CD14-positive monocyte (primary cell): ENCODE data around the gene TBC1D5. TPM values are rescaled to one million over a fixed set of nuclear protein-coding genes. Genes with fewer than 3 reads are reported as not detected.

Experiments used
- DNase-seq, 3 donors: peaks; one replicate each; pipeline ENCODE4 v3.0.0-alpha.2; 2011 to 2022
- H2AFZ ChIP-seq: 2 replicates; pipeline ENCODE4 v1.6.0; 2012; ENCODE audit warnings: mild to moderate bottlenecking, low read depth, low read length, inconsistent platforms; ENCODE audit not compliant: insufficient read depth, poor library complexity, severe bottlenecking
- H3K27ac ChIP-seq, 2 donors: 1 replicate in 1 of 2; 2 replicates in 1 of 2; pipeline ENCODE4 v1.5.1; 2012 to 2013; ENCODE audit warnings: low read length in 2 of 2, control low read depth in 1 of 2, inconsistent platforms in 1 of 2, low read depth in 1 of 2, mild to moderate bottlenecking in 1 of 2
- H3K27me3 ChIP-seq, 2 donors: one replicate each; pipeline versions ENCODE4 v1.6.0 to v1.6.1; 2011 to 2013; ENCODE audit warnings: low read length in 2 of 2; ENCODE audit not compliant: control insufficient read depth in 2 of 2, insufficient read depth in 2 of 2
- H3K36me3 ChIP-seq, 2 donors: replicated peaks in 1 of 2; 1 replicate in 1 of 2; 2 replicates in 1 of 2; pipeline versions ENCODE4 v1.5.1 to v1.6.1; 2012 to 2013; ENCODE audit warnings: low read length in 2 of 2, control low read depth in 1 of 2, inconsistent platforms in 1 of 2, mild to moderate bottlenecking in 1 of 2; ENCODE audit not compliant: insufficient read depth in 2 of 2, control insufficient read depth in 1 of 2
- H3K4me1 ChIP-seq, 2 donors: 1 replicate in 1 of 2; 2 replicates in 1 of 2; pipeline versions ENCODE4 v1.5.1 to v1.6.1; 2012 to 2013; ENCODE audit warnings: low read length in 2 of 2, control low read depth in 1 of 2, inconsistent platforms in 1 of 2, mild to moderate bottlenecking in 1 of 2, moderate library complexity in 1 of 2; ENCODE audit not compliant: insufficient read depth in 2 of 2, control insufficient read depth in 1 of 2
- H3K4me2 ChIP-seq: replicated peaks from 2 replicates; pipeline ENCODE3; 2012; ENCODE audit warnings: low read length, moderate library complexity, mild to moderate bottlenecking; ENCODE audit not compliant: poor library complexity, severe bottlenecking; ENCODE audit errors: extremely low read depth
- H3K4me3 ChIP-seq, 3 experiments: fragments of 200-600 bp in 1 of 3; sonication (generic) in 1 of 3; replicated peaks in 1 of 3; 1 replicate in 2 of 3; 2 replicates in 1 of 3; pipeline ENCODE4 v1.5.1; 2011 to 2013; ENCODE audit warnings: low read length in 3 of 3, mild to moderate bottlenecking in 3 of 3, control low read depth in 2 of 3, low read depth in 2 of 3, inconsistent platforms in 1 of 3, moderate library complexity in 1 of 3
- H3K79me2 ChIP-seq: 2 replicates; pipeline ENCODE4 v1.6.0; 2012; ENCODE audit warnings: mild to moderate bottlenecking, control low read depth, inconsistent platforms, low read length, moderate library complexity; ENCODE audit not compliant: insufficient read depth
- H3K9ac ChIP-seq: 2 replicates; pipeline ENCODE4 v1.6.0; 2017; ENCODE audit warnings: low read length, mild to moderate bottlenecking; ENCODE audit not compliant: insufficient read depth, poor library complexity, severe bottlenecking
- H3K9me3 ChIP-seq, 2 donors: replicated peaks in 1 of 2; 1 replicate in 1 of 2; 2 replicates in 1 of 2; pipeline versions ENCODE4 v1.5.1 to v1.6.1; 2012 to 2013; ENCODE audit warnings: low read length in 2 of 2, control low read depth in 1 of 2; ENCODE audit not compliant: control insufficient read depth in 1 of 2, insufficient read depth in 1 of 2
- H4K20me1 ChIP-seq: 2 replicates; pipeline ENCODE4 v1.6.0; 2012; ENCODE audit warnings: mild to moderate bottlenecking, low read length, control low read depth, moderate library complexity; ENCODE audit not compliant: insufficient read depth
- H3K27ac Mint-ChIP-seq, 7 donors: one replicate each; pipeline ENCODE4 v1.8.0; 2020; ENCODE audit warnings: mild to moderate bottlenecking in 7 of 7, mixed read lengths in 7 of 7, moderate library complexity in 6 of 7, inconsistent platforms in 2 of 7
- H3K27me3 Mint-ChIP-seq, 3 donors: one replicate each; pipeline ENCODE4 v1.8.0; 2021 to 2022; ENCODE audit warnings: low read depth in 3 of 3, mild to moderate bottlenecking in 3 of 3, mixed read lengths in 3 of 3, moderate library complexity in 3 of 3, inconsistent platforms in 1 of 3
- H3K36me3 Mint-ChIP-seq, 2 donors: one replicate each; pipeline ENCODE4 v1.8.0; 2020; ENCODE audit warnings: mixed read lengths in 2 of 2, inconsistent platforms in 1 of 2, mild to moderate bottlenecking in 1 of 2
- H3K4me1 Mint-ChIP-seq: one replicate; pipeline ENCODE4 v1.8.0; 2020; ENCODE audit warnings: mild to moderate bottlenecking, mixed read lengths
- H3K4me3 Mint-ChIP-seq, 2 donors: one replicate each; pipeline ENCODE4 v1.8.0; 2020; ENCODE audit warnings: mild to moderate bottlenecking in 2 of 2, mixed read lengths in 2 of 2, moderate library complexity in 1 of 2
- H3K9me3 Mint-ChIP-seq, 7 donors: one replicate each; pipeline ENCODE4 v1.8.0; 2020 to 2022; ENCODE audit warnings: mixed read lengths in 7 of 7, mild to moderate bottlenecking in 6 of 7, moderate library complexity in 6 of 7, inconsistent platforms in 2 of 7
- CTCF ChIP-seq: fragments of 200-600 bp; IDR thresholded peaks from one replicate; pipeline ENCODE4 v1.8.0; 2022; ENCODE audit warnings: antibody characterized with exemption, mild to moderate bottlenecking
- WGBS: methylation state at CpG from one replicate; pipeline ENCODE4 v1.1.5; 2013; ENCODE audit warnings: missing lambda C conversion rate; ENCODE audit not compliant: insufficient coverage; 5-methylcytosine and 5-hydroxymethylcytosine counted together
- intact Hi-C, 2 donors: fragments of 100-400 bp; cut with micrococcal nuclease; formaldehyde crosslinking; loops; one replicate each; pipeline versions ENCODE4 v1.15.0 to v1.15.1; 2023
- polyA plus RNA-seq, 3 donors: library from polyadenylated mRNA; depleted of rRNA in 1 of 3; unstranded in 2 of 3; stranded (reverse) in 1 of 3; fragments of 300-500 nt in 2 of 3; fragments of >200 nt in 1 of 3; fragmentation: Illumina TruSeq in 2 of 3; gene quantifications; 1 replicate in 2 of 3; 2 replicates in 1 of 3; pipeline ENCODE4 v1.2.3, GENCODE V29; 2012 to 2021

The TBC1D5 gene
- polyA plus RNA-seq, 3 donors, result 17.6 to 35.3 (median 21.0) TPM

GRCh38 chr3:17625133-17625532 lies 117.3 kb downstream of the TBC1D5 start:
- no peak overlapping the region for H3K9ac ChIP-seq
- no peak overlapping the region for H2AFZ ChIP-seq
- Mint-ChIP-seq H3K27ac (no peak overlapping the region), H3K9me3 (no peaks in the 10 kb centered on the region), H3K4me3 (no peak overlapping the region), H3K4me1 (peaks cover 22% of the 10 kb centered on the region), H3K27me3 (peaks cover 0 to 2% (median 0%) of the 10 kb centered on the region in 3 donors), H3K36me3 (peaks cover 8 to 25% of the 10 kb centered on the region in 2 donors)
- H3K36me3 ChIP-seq, result peaks cover 0 to 32% of the 10 kb centered on the region in 2 donors
- peaks cover 7 to 22% of the 10 kb centered on the region in 2 donors for H3K4me1 ChIP-seq
- H3K4me2 ChIP-seq, result no peak overlapping the region
- H3K4me3 ChIP-seq, result no peak overlapping the region
- intact Hi-C loops, result no loop called here
- TF ChIP-seq CTCF, result no peak
- DNase-seq, result no peak
- WGBS, result no CpG with 5 or more reads among the region's 2 CpGs
- no peaks in the 10 kb centered on the region for H3K9me3 ChIP-seq
- H4K20me1 ChIP-seq, result no peaks in the 10 kb centered on the region
- H3K27me3 ChIP-seq, result no peaks in the 10 kb centered on the region
- no peak overlapping the region for H3K27ac ChIP-seq
- peaks cover 16% of the 10 kb centered on the region for H3K79me2 ChIP-seq

DNA sequence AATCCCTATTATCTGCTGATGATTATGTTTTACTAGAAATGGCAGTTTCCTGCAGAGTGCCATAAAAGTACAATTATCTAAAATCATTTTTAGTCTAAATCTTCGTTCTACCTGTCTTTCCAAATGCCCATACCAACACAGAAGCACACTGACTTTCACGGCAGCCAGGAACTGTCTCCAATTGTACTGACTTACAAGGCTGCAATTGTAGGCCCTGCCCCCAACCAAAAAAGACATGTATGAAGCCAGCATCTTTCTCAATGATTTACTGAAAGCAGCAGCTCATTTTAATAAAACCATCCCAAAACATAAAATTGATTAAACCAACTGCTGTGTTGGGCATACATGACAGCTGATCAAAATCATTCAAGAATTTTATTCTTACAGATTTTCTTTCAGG lies 119.0 kb downstream of the TBC1D5 start:
- peaks cover 7 to 16% of the 10 kb centered on the region in 2 donors for H3K4me1 ChIP-seq
- no peak for DNase-seq
- no peaks in the 10 kb centered on the region for H4K20me1 ChIP-seq
- no peak overlapping the region for H3K4me3 ChIP-seq
- WGBS, result 92% methylated on average over 1 of the region's 2 CpGs
- Mint-ChIP-seq H3K27me3 (peaks cover 0 to 2% (median 0%) of the 10 kb centered on the region in 3 donors), H3K4me3 (no peak overlapping the region), H3K4me1 (peaks cover 17% of the 10 kb centered on the region), H3K27ac (no peak overlapping the region), H3K36me3 (peaks cover 15 to 37% of the 10 kb centered on the region in 2 donors), H3K9me3 (peaks cover 0 to 4% (median 2%) of the 10 kb centered on the region in 7 donors)
- peaks cover 0 to 2% of the 10 kb centered on the region in 2 donors for H3K9me3 ChIP-seq
- H3K27me3 ChIP-seq, result no peaks in the 10 kb centered on the region
- H3K4me2 ChIP-seq, result no peak overlapping the region
- H3K79me2 ChIP-seq, result peaks cover 16% of the 10 kb centered on the region
- intact Hi-C loops, result no loop called here
- no peak overlapping the region for H3K9ac ChIP-seq
- H3K36me3 ChIP-seq, result peaks cover 2 to 44% of the 10 kb centered on the region in 2 donors
- H3K27ac ChIP-seq, result no peak overlapping the region
- no peak for TF ChIP-seq CTCF
- no peak overlapping the region for H2AFZ ChIP-seq
